ENCODE measurements around the gene PRKX.

- TF ChIP-seq CTCF (IDR thresholded peaks at IDR 0.05; ENCODE audit: borderline replicate concordance, extremely low read depth, low read length, poor library complexity, severe bottlenecking) = no peak
- no peak for TF ChIP-seq EZH2 (IDR thresholded peaks at IDR 0.05; ENCODE audit: borderline replicate concordance, low read depth, low read length, severe bottlenecking)
These were observed 15.7 kb downstream of the PRKX start for GRCh38 chrX:3697701-3698279.
